ENCODE measurements around the gene GUCY2D.
"Not testable (repeated sequence)": the region's sequence is repeated elsewhere in the genome, so short reads cannot be mapped to it uniquely, and the experiment has no call there.

GUCY2D gene

DNA sequence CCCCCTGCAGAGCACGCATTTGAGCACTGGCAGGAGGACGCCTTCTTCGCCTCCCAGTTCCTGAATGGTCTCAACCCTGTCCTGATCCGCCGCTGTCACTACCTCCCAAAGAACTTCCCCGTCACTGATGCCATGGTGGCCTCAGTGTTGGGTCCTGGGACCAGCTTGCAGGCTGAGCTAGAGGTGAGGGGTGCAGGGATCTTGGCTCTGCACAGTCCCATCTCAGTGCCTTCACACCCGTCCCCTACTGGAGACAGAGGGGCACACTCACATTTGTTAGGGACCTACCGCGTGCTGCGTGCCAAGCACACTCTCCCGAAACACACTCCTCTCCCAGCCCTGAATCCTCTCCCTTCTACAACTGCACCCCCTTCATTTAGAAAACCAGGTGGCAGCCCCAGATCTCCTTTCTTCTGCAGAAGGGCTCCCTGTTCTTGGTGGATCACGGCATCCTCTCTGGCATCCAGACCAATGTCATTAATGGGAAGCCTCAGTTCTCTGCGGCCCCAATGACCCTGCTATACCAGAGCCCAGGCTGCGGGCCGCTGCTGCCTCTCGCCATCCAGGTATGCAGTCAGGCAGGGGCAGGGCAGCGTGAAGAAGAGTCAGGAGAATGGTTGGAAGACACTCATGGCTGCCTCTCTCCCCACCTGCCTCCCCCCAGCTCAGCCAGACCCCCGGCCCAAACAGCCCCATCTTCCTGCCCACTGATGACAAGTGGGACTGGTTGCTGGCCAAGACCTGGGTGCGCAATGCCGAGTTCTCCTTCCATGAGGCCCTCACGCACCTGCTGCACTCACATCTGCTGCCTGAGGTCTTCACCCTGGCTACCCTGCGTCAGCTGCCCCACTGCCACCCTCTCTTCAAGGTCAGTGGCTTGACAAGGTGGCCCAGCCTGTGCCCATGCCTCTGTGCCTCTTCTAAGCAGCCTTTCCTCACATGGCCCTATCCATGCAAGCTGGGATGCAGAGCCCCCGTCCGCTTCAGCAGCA lies 42.7 kb downstream of the GUCY2D start:
- no peak for DNase-seq (ENCODE audit: low read depth in 3 of 3, low spot score in 1 of 3)

DNA sequence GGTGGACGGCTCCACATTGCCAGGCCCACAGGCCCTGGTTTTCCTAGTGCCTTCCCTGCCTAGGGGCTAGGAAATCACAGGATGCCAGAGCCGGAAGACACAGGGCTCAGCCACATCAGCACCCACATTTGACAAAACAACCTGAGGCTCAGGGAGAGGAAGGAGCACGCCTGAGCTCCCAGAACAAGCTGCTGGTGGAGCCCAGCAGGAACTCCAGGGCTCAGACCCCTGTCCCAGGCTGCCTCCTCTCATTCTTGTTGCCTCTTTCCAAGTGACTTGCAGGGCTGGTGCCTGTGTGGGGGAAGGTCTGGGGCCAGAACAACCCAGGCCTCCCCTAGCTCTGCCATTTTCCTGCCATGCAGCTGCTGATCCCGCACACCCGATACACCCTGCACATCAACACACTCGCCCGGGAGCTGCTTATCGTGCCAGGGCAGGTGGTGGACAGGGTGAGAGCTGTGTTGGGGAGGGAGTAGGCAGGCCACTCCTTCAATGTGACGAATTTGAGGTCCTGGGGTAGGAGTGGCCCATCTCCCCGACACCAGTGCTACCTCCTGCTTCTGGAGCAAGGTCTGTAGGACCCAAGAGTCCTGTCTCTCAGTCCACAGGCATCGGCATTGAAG lies 44.0 kb downstream of the GUCY2D start:
- DNase-seq (ENCODE audit: low read depth in 3 of 3, low spot score in 1 of 3) = no peak

DNA sequence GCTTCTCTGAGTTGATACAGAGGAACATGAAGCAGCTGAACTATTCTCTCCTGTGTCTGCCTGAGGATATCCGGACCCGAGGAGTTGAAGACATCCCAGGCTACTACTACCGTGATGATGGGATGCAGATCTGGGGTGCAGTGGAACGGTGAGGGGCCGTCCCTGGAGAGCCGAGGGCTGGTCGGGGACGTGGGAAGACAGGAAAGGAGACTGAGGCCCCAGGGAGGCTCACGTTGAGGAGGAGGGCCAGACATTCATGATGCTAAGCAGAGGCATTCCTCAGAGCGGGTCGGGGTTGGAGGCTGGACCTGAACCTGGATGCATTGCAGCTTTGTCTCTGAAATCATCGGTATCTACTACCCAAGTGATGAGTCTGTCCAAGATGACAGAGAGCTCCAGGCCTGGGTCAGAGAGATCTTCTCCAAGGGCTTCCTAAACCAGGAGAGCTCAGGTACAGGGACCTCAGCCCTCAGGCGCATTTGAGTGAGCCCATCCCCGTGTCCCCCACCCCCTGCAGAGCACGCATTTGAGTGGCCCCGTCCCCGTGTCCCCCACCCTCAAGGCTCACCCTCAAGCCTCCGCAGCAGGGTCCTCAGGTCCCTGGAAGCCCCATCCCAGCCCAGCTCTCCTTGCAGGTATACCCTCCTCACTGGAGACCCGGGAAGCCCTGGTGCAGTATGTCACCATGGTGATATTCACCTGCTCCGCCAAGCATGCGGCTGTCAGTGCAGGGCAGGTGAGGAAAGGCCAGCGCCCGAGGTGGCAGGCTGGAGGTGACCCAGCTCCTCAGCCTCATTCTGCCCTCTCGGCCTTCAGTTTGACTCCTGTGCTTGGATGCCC lies 44.7 kb downstream of the GUCY2D start:
- no peak for DNase-seq (ENCODE audit: low read depth in 3 of 3, low spot score in 1 of 3)

DNA sequence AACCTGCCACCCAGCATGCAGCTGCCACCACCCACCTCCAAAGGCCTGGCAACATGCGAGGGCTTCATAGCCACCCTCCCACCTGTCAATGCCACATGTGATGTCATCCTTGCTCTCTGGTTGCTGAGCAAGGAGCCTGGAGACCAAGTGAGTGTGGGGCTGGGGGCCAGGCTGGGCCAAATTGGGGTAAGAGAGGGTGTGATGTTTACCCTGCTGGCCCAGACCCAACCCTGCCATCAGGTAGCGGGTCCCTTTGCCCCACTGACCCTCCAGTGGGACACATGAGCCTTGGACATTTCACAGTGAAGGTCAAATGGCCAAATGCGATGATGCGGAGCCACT lies 45.3 kb downstream of the GUCY2D start:
- no peak for DNase-seq (ENCODE audit: low read depth in 3 of 3, low spot score in 1 of 3)

DNA sequence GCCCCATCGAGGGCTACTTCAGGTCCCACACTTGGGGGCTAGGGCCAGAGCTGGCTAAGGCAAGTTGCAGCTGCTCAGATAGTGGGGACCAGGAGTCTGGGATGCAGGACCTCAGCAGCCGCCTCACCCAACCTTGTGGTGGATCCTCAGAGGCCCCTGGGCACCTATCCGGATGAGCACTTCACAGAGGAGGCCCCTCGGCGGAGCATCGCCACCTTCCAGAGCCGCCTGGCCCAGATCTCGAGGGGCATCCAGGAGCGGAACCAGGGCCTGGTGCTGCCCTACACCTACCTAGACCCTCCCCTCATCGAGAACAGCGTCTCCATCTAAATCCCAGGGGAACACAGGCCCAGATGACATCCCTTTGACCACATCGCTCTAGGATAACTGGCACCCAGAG lies 45.8 kb downstream of the GUCY2D start:
- DNase-seq (ENCODE audit: low read depth in 3 of 3, low spot score in 1 of 3) = no peak

DNA sequence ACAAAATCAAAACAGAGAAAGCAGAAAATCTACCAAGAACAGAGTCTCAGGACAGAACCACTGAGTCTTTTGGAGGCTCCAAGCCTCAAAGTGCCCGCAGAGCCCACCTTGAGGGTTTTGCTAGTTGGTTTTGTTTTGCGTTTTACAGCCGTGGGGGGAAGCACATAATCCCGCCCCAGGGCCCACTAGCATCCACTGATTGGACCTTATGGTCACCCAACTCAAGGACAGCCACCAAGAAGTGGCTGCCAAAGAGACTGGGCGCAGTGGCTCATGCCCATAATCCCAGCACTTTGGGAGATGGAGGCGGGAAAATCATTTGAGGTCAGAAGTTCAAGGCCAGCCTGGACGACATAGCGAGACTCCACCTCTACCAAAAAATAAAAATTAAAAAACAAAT lies 46.3 kb downstream of the GUCY2D start:
- no peak for DNase-seq (ENCODE audit: low read depth in 3 of 3, low spot score in 1 of 3)

DNA sequence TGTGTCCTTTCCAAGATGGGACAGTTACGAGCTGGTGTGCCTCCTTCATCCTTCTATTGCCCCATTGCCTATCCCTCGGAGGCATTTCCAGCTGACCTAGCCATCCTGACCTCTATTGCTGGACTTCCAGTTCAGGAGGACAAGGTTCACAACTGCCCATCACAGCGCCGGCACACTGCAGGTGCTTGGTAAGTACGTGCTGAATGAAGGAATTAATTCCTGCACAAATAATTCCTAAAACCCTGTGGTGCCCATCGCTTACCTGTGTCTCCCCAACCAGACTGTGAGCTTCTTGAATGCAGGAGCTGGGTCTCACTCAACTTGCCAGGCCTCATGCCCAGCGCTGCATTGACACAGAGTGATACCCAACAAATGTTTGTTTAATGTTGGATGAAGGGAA lies 49.4 kb downstream of the GUCY2D start:
- DNase-seq (ENCODE audit: low read depth in 3 of 3, low spot score in 1 of 3) = no peak

DNA sequence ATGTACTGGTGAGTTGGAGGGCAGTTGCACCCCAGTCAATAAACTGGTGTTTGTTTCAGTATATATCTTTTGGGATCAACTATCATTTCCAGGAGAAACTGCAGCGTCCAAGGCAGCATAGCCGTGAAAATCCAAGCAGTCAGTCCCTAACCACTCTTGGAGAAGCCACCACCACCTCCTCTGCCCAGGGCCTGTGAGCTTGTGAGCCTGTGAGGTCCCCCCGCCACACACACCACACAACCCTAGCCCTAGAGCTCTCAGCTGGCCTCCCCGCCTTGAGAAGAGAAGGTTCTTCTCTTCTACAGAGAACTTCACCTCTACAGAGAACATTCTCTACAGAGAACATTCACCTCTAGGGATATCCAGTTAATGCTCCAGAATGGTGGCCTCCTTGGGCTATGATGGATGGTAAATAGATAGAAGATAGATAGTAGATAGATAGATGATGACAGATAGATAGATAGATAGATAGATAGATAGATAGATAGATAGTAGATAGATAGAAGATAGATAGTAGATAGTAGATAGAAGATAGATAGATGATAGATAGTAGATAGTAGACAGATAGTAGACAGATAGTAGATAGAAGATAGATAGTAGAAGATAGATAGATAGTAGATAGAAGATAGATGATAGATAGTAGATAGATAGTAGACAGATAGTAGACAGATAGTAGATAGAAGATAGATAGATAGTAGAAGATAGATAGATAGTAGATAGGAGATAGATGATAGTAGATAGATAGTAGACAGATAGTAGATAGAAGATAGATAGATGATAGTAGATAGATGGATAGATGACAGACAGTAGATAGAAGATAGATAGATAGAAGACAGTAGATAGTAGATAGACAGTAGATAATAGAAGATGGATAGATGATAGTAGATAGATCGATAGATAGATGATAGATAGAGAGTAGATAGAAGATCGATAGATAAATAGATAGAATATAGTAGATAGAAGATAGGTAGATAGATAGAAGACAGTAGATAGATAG lies 50.1 kb downstream of the GUCY2D start:
- no peak for DNase-seq (ENCODE audit: low read depth in 3 of 3, low spot score in 1 of 3)

DNA sequence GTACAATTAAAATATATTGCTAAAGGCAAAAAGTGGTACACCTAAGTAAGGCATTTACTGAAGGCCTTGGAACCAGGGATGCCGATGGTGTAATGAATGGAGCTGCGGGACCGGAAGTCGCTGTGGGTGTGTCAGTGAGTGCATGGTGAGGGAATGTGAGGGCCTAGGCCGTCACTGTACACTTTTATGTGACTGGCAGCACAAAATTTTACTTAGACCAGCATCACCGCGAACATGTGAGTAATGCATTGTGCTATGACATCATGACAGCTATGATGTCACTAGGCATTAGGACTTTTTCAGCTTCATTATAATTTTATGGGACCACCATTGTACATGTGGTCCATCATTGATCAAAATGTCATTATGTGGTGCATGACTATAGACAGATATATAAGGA lies 51.2 kb downstream of the GUCY2D start:
- DNase-seq (ENCODE audit: low read depth in 3 of 3, low spot score in 1 of 3) = no peak

DNA sequence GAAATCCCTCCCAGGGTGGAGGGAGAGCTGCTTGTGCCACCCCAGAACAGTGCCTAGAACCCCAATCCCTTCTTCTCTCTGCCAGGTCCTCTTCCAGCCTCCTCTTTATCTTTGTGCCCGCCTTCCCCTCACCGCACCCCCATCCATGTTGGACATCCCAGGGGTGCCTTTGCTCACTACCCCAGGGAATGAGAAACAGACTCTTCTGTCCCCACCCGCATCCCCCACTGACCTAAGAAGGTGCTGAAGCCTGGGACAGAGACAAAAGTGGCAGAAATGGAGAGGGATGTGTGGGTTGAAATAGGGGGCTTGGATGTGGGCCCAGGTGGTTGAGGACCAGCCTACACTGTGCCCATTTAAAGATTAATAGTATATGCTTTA lies 53.4 kb downstream of the GUCY2D start:
- no peak for DNase-seq (ENCODE audit: low read depth in 3 of 3, low spot score in 1 of 3)

DNA sequence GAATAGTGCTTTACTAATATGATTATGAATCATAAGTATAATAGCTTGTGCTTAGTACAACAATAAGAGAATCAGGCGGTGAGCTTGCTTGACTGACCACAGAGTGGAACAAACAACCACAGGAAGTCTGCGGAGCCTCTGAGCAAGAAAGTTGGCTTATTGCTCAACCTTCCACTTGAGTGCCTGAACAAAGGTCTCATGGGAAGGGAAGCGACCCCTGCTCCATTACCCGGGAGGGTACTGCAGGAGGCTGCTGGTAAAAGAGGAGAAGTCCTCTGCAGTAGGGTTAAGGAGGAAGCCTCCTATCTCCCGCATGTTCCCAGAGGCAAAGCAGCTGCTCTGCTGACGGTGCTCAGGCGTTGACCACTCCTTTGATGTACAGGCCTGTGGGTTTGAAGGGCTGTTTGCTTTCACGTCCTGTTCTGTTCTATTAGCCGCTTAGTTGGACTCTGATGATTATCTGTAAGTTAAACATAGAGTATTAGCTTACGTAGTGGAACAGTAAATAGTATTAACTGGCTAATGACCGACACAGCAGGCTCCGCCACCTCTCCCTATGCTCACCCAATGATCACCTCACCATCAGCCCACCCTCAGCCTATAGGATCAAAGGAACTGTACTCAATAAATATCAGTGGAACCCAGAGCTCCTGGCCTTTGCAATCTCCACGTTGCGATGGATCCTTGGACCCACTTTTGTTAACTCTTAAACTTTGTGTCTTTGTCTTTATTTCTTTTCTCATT lies 54.0 kb downstream of the GUCY2D start:
- DNase-seq (ENCODE audit: low read depth in 3 of 3, low spot score in 1 of 3) = no peak

DNA sequence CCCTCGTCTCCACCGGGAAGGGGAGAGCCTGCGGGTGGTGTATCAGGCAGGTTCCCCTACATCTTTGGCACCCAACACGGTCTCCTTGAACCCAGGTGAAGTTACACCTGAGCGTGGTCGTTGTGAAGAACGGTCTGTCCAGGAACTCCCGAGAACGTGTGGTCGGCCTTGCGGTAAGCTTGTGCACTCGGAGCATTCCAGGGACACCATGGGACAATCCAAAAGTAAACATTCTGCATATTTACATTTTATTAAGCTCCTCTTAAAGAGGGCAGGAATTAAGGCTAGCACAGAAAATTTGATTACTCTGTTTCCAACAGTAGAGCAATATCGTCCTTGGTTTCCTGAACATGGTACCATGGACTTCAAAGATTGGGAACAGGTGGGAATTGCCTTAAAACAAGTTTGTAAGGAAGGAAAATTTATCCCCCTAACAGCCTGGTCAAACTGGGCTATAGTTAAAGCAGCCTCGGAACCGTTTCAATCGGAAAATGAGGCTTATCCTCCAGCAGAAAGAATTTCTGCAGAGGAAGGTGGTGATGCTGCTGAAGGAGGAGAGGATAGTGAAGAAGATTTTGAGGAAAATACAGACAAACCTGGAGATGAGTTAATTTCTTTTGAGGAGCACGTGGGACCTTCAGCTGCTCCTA lies 54.7 kb downstream of the GUCY2D start:
- DNase-seq (ENCODE audit: low read depth in 3 of 3, low spot score in 1 of 3) = no peak

DNA sequence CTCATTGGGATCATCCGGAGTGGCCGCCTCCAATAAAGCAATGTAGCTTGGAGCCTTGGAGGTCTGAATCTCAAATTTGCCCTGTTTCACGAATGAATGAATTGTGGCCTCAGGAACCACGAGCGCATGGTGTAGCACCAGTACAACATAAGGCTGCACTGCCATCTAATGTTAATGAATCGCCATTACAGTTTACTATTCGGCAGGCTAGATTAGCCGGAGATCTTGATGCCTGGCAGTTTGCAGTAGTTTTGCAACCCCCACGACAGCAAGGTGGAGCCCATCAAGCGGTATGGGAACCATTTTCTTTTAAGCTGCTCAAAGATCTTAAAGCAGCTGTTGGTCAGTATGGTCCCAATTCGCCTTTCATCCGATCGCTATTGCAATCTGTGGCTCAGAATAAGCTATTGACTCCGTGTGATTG lies 55.3 kb downstream of the GUCY2D start:
- peak in 1 of 3 donors; percentile 25 for DNase-seq (ENCODE audit: low read depth in 3 of 3, low spot score in 1 of 3)

DNA sequence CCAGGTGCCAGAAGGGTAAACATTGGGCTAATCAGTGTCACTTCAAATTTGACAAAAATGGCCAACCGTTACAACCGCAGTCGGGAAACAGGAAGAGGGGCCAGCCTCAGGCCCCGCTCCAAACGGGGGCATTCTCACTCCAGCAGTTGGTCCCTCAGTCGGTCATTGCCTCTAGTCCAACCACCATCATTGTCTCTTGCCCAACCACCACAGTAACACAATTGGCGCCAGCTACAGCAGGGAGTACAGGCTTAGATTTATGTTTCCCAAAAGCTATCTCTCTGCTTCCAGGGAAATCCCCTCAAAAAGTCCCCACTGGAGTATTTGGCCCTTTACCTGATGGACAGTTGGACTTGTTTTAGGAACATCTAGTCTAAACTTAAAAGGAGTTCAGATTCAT lies 56.7 kb downstream of the GUCY2D start:
- DNase-seq (ENCODE audit: low read depth in 3 of 3, low spot score in 1 of 3) = no peak

DNA sequence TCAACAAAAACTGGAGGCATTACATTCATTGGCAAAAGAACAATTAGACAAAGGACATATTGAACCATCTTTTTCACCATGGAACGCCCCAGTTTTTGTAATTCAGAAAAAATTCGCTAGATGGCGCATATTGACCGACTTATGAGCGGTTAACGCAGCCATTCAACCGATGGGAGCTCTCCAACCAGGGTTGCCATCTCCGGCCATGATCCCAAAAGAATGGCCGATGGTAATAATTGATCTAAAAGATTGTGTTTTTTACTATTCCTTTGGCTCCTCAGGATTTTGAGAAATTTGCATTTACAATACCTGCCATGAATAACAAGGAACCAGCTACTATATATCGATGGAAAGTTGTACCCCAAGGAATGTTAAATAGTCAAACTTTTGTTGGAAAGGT lies 57.9 kb downstream of the GUCY2D start:
- peak in 2 of 3 donors; percentile 19 to 27 for DNase-seq (ENCODE audit: low read depth in 3 of 3, low spot score in 1 of 3)

DNA sequence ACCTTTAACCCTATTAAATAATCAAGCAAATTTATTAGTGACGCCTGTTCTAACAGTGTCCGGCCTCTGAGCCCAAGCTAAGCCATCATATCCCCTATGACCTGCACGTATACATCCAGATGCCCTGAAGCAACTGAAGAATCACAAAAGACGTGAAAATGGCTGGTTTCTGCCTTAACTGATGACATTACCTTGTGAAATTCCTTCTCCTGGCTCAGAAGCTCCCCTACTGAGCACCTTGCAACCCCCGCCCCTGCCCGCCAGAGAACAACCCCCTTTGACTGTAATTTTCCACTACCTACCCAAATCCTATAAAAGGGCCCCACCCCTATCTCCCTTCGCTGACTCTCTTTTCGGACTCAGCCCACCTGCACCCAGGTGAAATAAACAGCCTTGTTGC lies 59.4 kb downstream of the GUCY2D start:
- not testable (repeated sequence) for DNase-seq (ENCODE audit: low read depth in 3 of 3, low spot score in 1 of 3)

DNA sequence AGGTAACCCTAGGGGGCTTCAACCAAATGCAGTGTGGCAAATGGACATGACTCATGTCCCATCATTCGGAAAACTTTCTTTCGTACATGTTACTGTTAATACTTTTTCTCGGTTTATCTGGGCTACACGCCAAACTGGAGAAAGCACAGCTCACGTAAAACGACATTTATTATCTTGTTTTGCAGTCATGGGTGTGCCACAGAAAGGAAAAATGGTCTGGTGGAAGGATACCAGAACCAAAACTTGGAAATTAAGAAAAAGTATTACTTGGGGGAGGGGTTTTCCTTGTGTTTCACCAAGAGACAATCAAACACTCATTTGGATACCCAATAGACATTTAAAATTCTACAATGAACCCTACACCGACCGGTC lies 60.0 kb downstream of the GUCY2D start:
- DNase-seq (ENCODE audit: low read depth in 3 of 3, low spot score in 1 of 3) = no peak

DNA sequence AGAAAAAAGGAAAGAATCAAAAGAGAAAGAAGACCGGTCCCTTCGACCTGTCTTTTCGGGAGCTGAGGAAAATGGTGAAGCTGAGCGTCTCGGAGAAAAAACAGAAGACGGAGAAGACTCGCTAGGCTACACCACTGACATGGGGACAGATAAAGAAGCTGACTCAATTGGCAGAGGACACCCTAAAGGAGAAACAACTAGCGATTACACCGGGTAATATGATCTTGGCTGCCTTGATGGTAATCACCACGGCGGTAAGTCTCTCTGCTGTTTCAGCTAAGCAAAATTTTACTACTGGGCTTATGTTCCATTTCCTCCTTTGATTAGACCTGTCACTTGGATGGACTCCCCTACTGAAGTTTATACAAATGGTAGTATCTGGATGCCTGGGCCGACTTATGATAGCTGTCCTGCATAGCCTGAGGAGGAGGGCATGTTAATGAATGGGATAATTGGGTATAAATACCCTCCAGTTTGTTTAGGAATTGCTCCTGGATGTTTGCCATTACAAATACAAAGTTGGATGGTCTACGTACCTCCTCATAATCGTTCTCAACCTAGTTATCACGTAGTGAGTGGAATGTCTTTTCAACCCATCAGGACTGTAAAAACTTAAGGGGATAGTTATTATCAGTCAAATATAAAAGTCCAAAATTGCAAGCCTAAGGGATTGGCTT lies 60.5 kb downstream of the GUCY2D start:
- no peak for DNase-seq (ENCODE audit: low read depth in 3 of 3, low spot score in 1 of 3)
